B cell (primary cell): Measurements from ENCODE around the gene PTPN4.

Experiments
- EZH2 ChIP-seq: IDR thresholded peaks from 2 replicates; pipeline ENCODE4 v1.6.1; 2012; ENCODE audit warnings: borderline replicate concordance, low read depth, mild to moderate bottlenecking, moderate library complexity, low read length; ENCODE audit not compliant: insufficient read depth, poor library complexity, severe bottlenecking
- TF ChIP-seq, protein P1 (sequence below): fragments of 200-600 bp; IDR thresholded peaks from one replicate; pipeline ENCODE4 v1.8.0; 2022; ENCODE audit warnings: antibody characterized with exemption, mild to moderate bottlenecking

GRCh38 chr2:119838179-119838578, 78.5 kb downstream of the PTPN4 start:
- TF ChIP-seq, protein P1, sequence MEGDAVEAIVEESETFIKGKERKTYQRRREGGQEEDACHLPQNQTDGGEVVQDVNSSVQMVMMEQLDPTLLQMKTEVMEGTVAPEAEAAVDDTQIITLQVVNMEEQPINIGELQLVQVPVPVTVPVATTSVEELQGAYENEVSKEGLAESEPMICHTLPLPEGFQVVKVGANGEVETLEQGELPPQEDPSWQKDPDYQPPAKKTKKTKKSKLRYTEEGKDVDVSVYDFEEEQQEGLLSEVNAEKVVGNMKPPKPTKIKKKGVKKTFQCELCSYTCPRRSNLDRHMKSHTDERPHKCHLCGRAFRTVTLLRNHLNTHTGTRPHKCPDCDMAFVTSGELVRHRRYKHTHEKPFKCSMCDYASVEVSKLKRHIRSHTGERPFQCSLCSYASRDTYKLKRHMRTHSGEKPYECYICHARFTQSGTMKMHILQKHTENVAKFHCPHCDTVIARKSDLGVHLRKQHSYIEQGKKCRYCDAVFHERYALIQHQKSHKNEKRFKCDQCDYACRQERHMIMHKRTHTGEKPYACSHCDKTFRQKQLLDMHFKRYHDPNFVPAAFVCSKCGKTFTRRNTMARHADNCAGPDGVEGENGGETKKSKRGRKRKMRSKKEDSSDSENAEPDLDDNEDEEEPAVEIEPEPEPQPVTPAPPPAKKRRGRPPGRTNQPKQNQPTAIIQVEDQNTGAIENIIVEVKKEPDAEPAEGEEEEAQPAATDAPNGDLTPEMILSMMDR: no peak
- TF ChIP-seq EZH2: no peak
